Loucy (cell line): ENCODE data around the gene JAKMIP3.

Source experiments
- H2AFZ ChIP-seq: fragments of 200-600 bp; sonication (generic); 2 replicates; pipeline ENCODE4 v1.6.0; 2016; ENCODE audit warnings: antibody characterized with exemption, mild to moderate bottlenecking, low read length, moderate library complexity
- H3F3A ChIP-seq: fragments of 200-600 bp; 2 replicates; pipeline ENCODE4 v1.6.0; 2016; ENCODE audit warnings: antibody characterized with exemption, low read depth, mild to moderate bottlenecking
- H3K27me3 ChIP-seq: fragments of 200-600 bp; sonication (generic); 2 replicates; pipeline ENCODE4 v1.6.1; 2014; ENCODE audit warnings: low read length, mild to moderate bottlenecking; ENCODE audit not compliant: insufficient read depth, poor library complexity, severe bottlenecking
- H3K36me3 ChIP-seq: fragments of 200-600 bp; sonication (generic); 2 replicates; pipeline ENCODE4 v1.6.1; 2016; ENCODE audit warnings: low read length; ENCODE audit not compliant: insufficient read depth
- H3K4me1 ChIP-seq: fragments of 200-600 bp; sonication (generic); 2 replicates; pipeline ENCODE4 v1.5.1; 2014; ENCODE audit warnings: low read length, mild to moderate bottlenecking; ENCODE audit not compliant: insufficient read depth, poor library complexity, severe bottlenecking
- H3K4me2 ChIP-seq: fragments of 200-600 bp; sonication (generic); 2 replicates; pipeline ENCODE4 v1.6.0; 2014; ENCODE audit warnings: antibody characterized with exemption, low read length, low read depth, mild to moderate bottlenecking; ENCODE audit not compliant: poor library complexity, severe bottlenecking
- H3K4me3 ChIP-seq: fragments of 200-600 bp; sonication (generic); 2 replicates; pipeline ENCODE4 v1.5.1; 2014; ENCODE audit warnings: low read length, mild to moderate bottlenecking, mixed read lengths; ENCODE audit not compliant: poor library complexity, severe bottlenecking
- H3K79me2 ChIP-seq: fragments of 200-600 bp; sonication (generic); 2 replicates; pipeline ENCODE4 v1.6.1; 2014; ENCODE audit warnings: low read length; ENCODE audit not compliant: insufficient read depth
- H3K9ac ChIP-seq: fragments of 200-600 bp; sonication (generic); 2 replicates; pipeline ENCODE4 v1.6.0; 2014; ENCODE audit warnings: mild to moderate bottlenecking, low read depth, low read length, moderate library complexity; ENCODE audit not compliant: poor library complexity, severe bottlenecking
- H3K9me2 ChIP-seq: fragments of 200-600 bp; sonication (generic); replicated peaks from 2 replicates; pipeline ENCODE4 v1.6.1; 2016; ENCODE audit warnings: low read depth, low read length, mixed read lengths
- H3K9me3 ChIP-seq: fragments of 200-600 bp; sonication (generic); 2 replicates; pipeline ENCODE4 v1.6.1; 2014; ENCODE audit warnings: mild to moderate bottlenecking, antibody characterized with exemption, low read length, low read depth; ENCODE audit not compliant: insufficient read depth
- H4K20me1 ChIP-seq: fragments of 200-600 bp; sonication (generic); 2 replicates; pipeline ENCODE4 v1.6.0; 2014; ENCODE audit warnings: antibody characterized with exemption, low read length, mild to moderate bottlenecking; ENCODE audit not compliant: insufficient read depth, poor library complexity, severe bottlenecking
- CTCF ChIP-seq: fragments of 200-600 bp; sonication (generic); conservative IDR thresholded peaks from 2 replicates; pipeline ENCODE4 v1.5.1; 2014; ENCODE audit warnings: mild to moderate bottlenecking, antibody characterized with exemption, low read length
- EZH2phosphoT487 ChIP-seq: fragments of 200-600 bp; IDR thresholded peaks from 2 replicates; pipeline ENCODE4 v1.6.1; 2018; ENCODE audit warnings: antibody characterized with exemption, mild to moderate bottlenecking, moderate library complexity, borderline replicate concordance

The JAKMIP3 gene

GRCh38 chr10:132019366-132019765 is 46.4 kb upstream of the JAKMIP3 start:
- H3K36me3 ChIP-seq: no peaks in the 10 kb centered on the region
- no peaks in the 10 kb centered on the region for H3K4me1 ChIP-seq
- no peak for TF ChIP-seq CTCF
- no peak for TF ChIP-seq EZH2phosphoT487
- no peaks in the 10 kb centered on the region for H3K27me3 ChIP-seq
- no peaks in the 10 kb centered on the region for H3K79me2 ChIP-seq
- no peak overlapping the region for H3K4me2 ChIP-seq
- no peak overlapping the region for H3K9ac ChIP-seq
- H3F3A ChIP-seq: no peaks in the 10 kb centered on the region
- no peak overlapping the region for H2AFZ ChIP-seq
- no peaks in the 10 kb centered on the region for H3K9me3 ChIP-seq
- H4K20me1 ChIP-seq: no peaks in the 10 kb centered on the region
- no peaks in the 10 kb centered on the region for H3K9me2 ChIP-seq
- no peak overlapping the region for H3K4me3 ChIP-seq

- Histone ChIP-seq H3K9ac (no peak overlapping the region), H3K4me1 (no peaks in the 10 kb centered on the region), H3K9me3 (no peaks in the 10 kb centered on the region), H3K27me3 (no peaks in the 10 kb centered on the region), H3K4me3 (no peak overlapping the region), H3K79me2 (no peaks in the 10 kb centered on the region), H3K9me2 (no peaks in the 10 kb centered on the region), H3F3A (no peaks in the 10 kb centered on the region), H2AFZ (no peak overlapping the region), H4K20me1 (no peaks in the 10 kb centered on the region), H3K4me2 (no peak overlapping the region), H3K36me3 (no peaks in the 10 kb centered on the region)
- TF ChIP-seq EZH2phosphoT487 (no peak), CTCF (no peak)
Measured at GRCh38 chr10:132020456-132020855, 45.3 kb upstream of the JAKMIP3 start.

GRCh38 chr10:132021046-132021445 is 44.7 kb upstream of the JAKMIP3 start:
- Histone ChIP-seq H3K4me2 (no peak overlapping the region), H3K36me3 (no peaks in the 10 kb centered on the region), H4K20me1 (no peaks in the 10 kb centered on the region), H2AFZ (no peak overlapping the region), H3K79me2 (no peaks in the 10 kb centered on the region), H3K9me2 (no peaks in the 10 kb centered on the region), H3K9me3 (no peaks in the 10 kb centered on the region), H3K27me3 (no peaks in the 10 kb centered on the region), H3K4me1 (no peaks in the 10 kb centered on the region), H3K9ac (no peak overlapping the region), H3F3A (no peaks in the 10 kb centered on the region), H3K4me3 (no peak overlapping the region)
- TF ChIP-seq EZH2phosphoT487: no peak
- no peak for TF ChIP-seq CTCF
